Aorta (tissue), 5 donors: Measurements from ENCODE around the gene BRCC3. TPM values are rescaled to one million over a fixed set of nuclear protein-coding genes. Genes with fewer than 3 reads are reported as not detected.

Experiments
- ATAC-seq: fragments of 200-7000 bp; cut with Tn5 transposase; one replicate; pipeline ENCODE4 v1.9.1; 2022; ENCODE audit warnings: moderate library complexity; ENCODE audit not compliant: low FRiP score
- DNase-seq, 2 donors: peaks; one replicate each; pipeline ENCODE4 v3.0.0-alpha.2; 2020
- H3K27ac ChIP-seq, 2 donors: one replicate each; pipeline ENCODE4 v1.5.1; 2013; ENCODE audit warnings: low read length in 2 of 2, mild to moderate bottlenecking in 2 of 2, moderate library complexity in 2 of 2, control low read depth in 1 of 2, inconsistent platforms in 1 of 2, low read depth in 1 of 2
- H3K27me3 ChIP-seq, 2 donors: one replicate each; pipeline ENCODE4 v1.6.1; 2013; ENCODE audit warnings: control low read depth in 1 of 2, low read length in 1 of 2, mild to moderate bottlenecking in 1 of 2, moderate library complexity in 1 of 2; ENCODE audit not compliant: insufficient read depth in 2 of 2, control insufficient read depth in 1 of 2
- H3K36me3 ChIP-seq, 2 donors: one replicate each; pipeline ENCODE4 v1.6.1; 2013; ENCODE audit warnings: control low read depth in 1 of 2, low read length in 1 of 2, mild to moderate bottlenecking in 1 of 2; ENCODE audit not compliant: insufficient read depth in 2 of 2, control insufficient read depth in 1 of 2
- H3K4me1 ChIP-seq, 2 donors: one replicate each; pipeline ENCODE4 v1.6.1; 2013; ENCODE audit warnings: low read length in 2 of 2, control low read depth in 1 of 2, mild to moderate bottlenecking in 1 of 2, moderate library complexity in 1 of 2; ENCODE audit not compliant: insufficient read depth in 2 of 2, control insufficient read depth in 1 of 2
- H3K4me3 ChIP-seq, 2 donors: one replicate each; pipeline ENCODE4 v1.5.1; 2013; ENCODE audit warnings: low read length in 2 of 2, control low read depth in 1 of 2, mild to moderate bottlenecking in 1 of 2
- H3K9me3 ChIP-seq: one replicate; pipeline ENCODE4 v1.6.1; 2013; ENCODE audit warnings: mild to moderate bottlenecking, low read length; ENCODE audit not compliant: control insufficient read depth
- WGBS, 2 donors: extraction: QIAGEN DNeasy Blood & Tissue Kit; methylation state at CpG; one replicate each; pipeline ENCODE4 v1.1.7; 2013; 5-methylcytosine and 5-hydroxymethylcytosine counted together
- intact Hi-C, 2 donors: fragments of 100-400 bp; cut with DNase I; formaldehyde crosslinking; loops; one replicate each; pipeline versions ENCODE4 v1.14.2 to v1.15.0; 2022
- long read RNA-seq, 2 donors: library from polyadenylated mRNA; unstranded; transcript quantifications; one replicate each; pipeline ENCODE4 v2.0.0, GENCODE V29; 2020 to 2021
- polyA plus RNA-seq, 2 donors: library from polyadenylated mRNA; stranded (reverse); fragments of 200-250 nt; gene quantifications; one replicate each; pipeline ENCODE4 v1.2.3, GENCODE V29; 2013
- total RNA-seq, 2 donors: library from RNA; stranded (reverse); fragmentation: NEBNext Ultra II Directional; extraction: Animal tissue kit (Norgen Biotek cat#: 25700); gene quantifications; one replicate each; pipeline ENCODE4 v1.2.1, GENCODE V29; 2021
- donor health status: healthy with polysubstance abuse.
- donor health status: Bipolar disorder and iron deficiency.
- donor health status: DM: no; HTN: no; CAD: no.
- donor health status: DM: no; HTN: no; CAD: no.
- donor health status: DM: yes; HTN: yes; CAD: no.

The BRCC3 gene
- total RNA-seq, result 10 to 100 TPM; 14.8 to 14.9 TPM
- 10 to 100 TPM; 10.9 to 15.5 TPM for polyA plus RNA-seq
- long read RNA-seq, donor 1, transcript BRCC3-208 (10 exons, 2,694 nt), result major isoform, 46 of 72 reads
- long read RNA-seq, donor 1, partial matches to known transcripts, result 4 of 72 reads
- long read RNA-seq, donor 1, other reads (novel, unspliced or antisense), result 18 of 72 reads
- long read RNA-seq, donor 2, transcript BRCC3-208 (10 exons, 2,694 nt), result major isoform, 10 of 19 reads
- long read RNA-seq, donor 2, partial matches to known transcripts, result 6 of 19 reads
- long read RNA-seq, donor 2, other reads (novel, unspliced or antisense), result 3 of 19 reads

- Histone ChIP-seq H3K27ac (peak within 1 kb of the TSS; percentile 20 to 90), H3K9me3 (no peaks in the 10 kb centered on the region), H3K4me1 (no peaks in the 10 kb centered on the region), H3K36me3 (peaks cover 0 to 3% of the 10 kb centered on the region in 2 donors), H3K4me3 (peak within 1 kb of the TSS; percentile 42 to 79), H3K27me3 (no peaks in the 10 kb centered on the region)
- 1 to 29% methylated on average over 43 to 81 of the region's 81 CpGs for WGBS, 2 donors
- DNase-seq (peak; percentile 87 to 92), ATAC-seq (peak; percentile 93)
- intact Hi-C loops, result no loop called here
Measured at GRCh38 chrX:155070975-155071693, at the start of gene BRCC3, which contains the start of the genes CMC4 and MTCP1. BRCC3 (plus strand) TSS chrX:155071508; CDS start chrX:155071528, 20 bp downstream. CMC4 (minus strand) TSS chrX:155071136; CDS start chrX:155064023, 7,113 bp downstream. MTCP1 (minus strand) TSS chrX:155071136; CDS start chrX:155066010, 5,126 bp downstream.

- intact Hi-C loops, result no loop called here
- H3K27ac ChIP-seq, result no peak within 1 kb of the TSS
- WGBS, 2 donors, result 16 to 17% methylated on average over 1 of the region's 1 CpG
Measured at GRCh38 chrX:155022585-155022984, 48.7 kb upstream of the BRCC3 start, which contains the start of gene F8. F8 (minus strand) TSS chrX:155022723; CDS start chrX:155022552, 171 bp downstream.

GRCh38 chrX:155023907-155024833, 47.1 kb upstream of the BRCC3 start:
- Histone ChIP-seq H3K27me3 (no peaks in the 10 kb centered on the region), H3K36me3 (no peaks in the 10 kb centered on the region), H3K4me1 (no peaks in the 10 kb centered on the region), H3K27ac (no peak overlapping the region), H3K4me3 (no peak overlapping the region), H3K9me3 (no peaks in the 10 kb centered on the region)
- no peak for DNase-seq
- WGBS, 2 donors, result 79 to 94% methylated on average over 6 of the region's 6 CpGs
- ATAC-seq, result no peak
- intact Hi-C loops, result no loop called here

More at GRCh38 chrX:155022585-155022984, 48.7 kb upstream of the BRCC3 start, which contains the start of gene F8:
- no peak within 1 kb of the TSS for H3K4me3 ChIP-seq
- H3K36me3 ChIP-seq, result no peaks in the 10 kb centered on the region
- H3K4me1 ChIP-seq, result no peaks in the 10 kb centered on the region
- H3K9me3 ChIP-seq, result no peaks in the 10 kb centered on the region
- DNase-seq, result no peak
- H3K27me3 ChIP-seq, result no peaks in the 10 kb centered on the region
- ATAC-seq, result no peak

- intact Hi-C loops, result no loop called here
- H3K4me1 ChIP-seq, result no peaks in the 10 kb centered on the region
- WGBS, 2 donors, result 1 to 47% methylated on average over 16 of the region's 16 CpGs
- no peak overlapping the region for H3K4me3 ChIP-seq
- H3K27ac ChIP-seq, result peak overlapping the region in 1 of 2 donors; percentile 11
- ATAC-seq (no peak), DNase-seq (no peak)
- H3K9me3 ChIP-seq, result no peaks in the 10 kb centered on the region
- H3K36me3 ChIP-seq, result no peaks in the 10 kb centered on the region
- no peaks in the 10 kb centered on the region for H3K27me3 ChIP-seq
Measured at GRCh38 chrX:155026420-155026726, 44.9 kb upstream of the BRCC3 start.

- peak; percentile 95 for ATAC-seq
- peak within 1 kb of the TSS; percentile 43 to 69 for H3K27ac ChIP-seq
- 0 to 32% methylated on average over 68 to 82 of the region's 82 CpGs for WGBS, 2 donors
- intact Hi-C loops, result no loop called here
- H3K36me3 ChIP-seq, result no peaks in the 10 kb centered on the region
- DNase-seq, result peak; percentile 96
- H3K27me3 ChIP-seq, result no peaks in the 10 kb centered on the region
- H3K4me1 ChIP-seq, result no peaks in the 10 kb centered on the region
- no peaks in the 10 kb centered on the region for H3K9me3 ChIP-seq
- peak within 1 kb of the TSS; percentile 35 to 49 for H3K4me3 ChIP-seq
Measured at GRCh38 chrX:155026727-155027508, 44.4 kb upstream of the BRCC3 start, which contains the start of gene FUNDC2. FUNDC2 (plus strand) TSS chrX:155026844; CDS start chrX:155026939, 95 bp downstream.

GRCh38 chrX:155027509-155028066, 43.7 kb upstream of the BRCC3 start:
- intact Hi-C loops, result no loop called here
- no peaks in the 10 kb centered on the region for H3K4me1 ChIP-seq
- H3K27me3 ChIP-seq, result no peaks in the 10 kb centered on the region
- no peaks in the 10 kb centered on the region for H3K36me3 ChIP-seq
- no peaks in the 10 kb centered on the region for H3K9me3 ChIP-seq
- no peak for DNase-seq
- H3K4me3 ChIP-seq, result peak overlapping the region; percentile 35 to 49
- peak; percentile 64 for ATAC-seq
- WGBS, 2 donors, result 1 to 33% methylated on average over 14 of the region's 14 CpGs
- H3K27ac ChIP-seq, result peak overlapping the region; percentile 43 to 69

- DNase-seq (no peak), ATAC-seq (no peak)
- Histone ChIP-seq H3K4me3 (peak overlapping the region in 1 of 2 donors; percentile 14), H3K27ac (no peak overlapping the region), H3K4me1 (no peaks in the 10 kb centered on the region), H3K27me3 (no peaks in the 10 kb centered on the region), H3K36me3 (no peaks in the 10 kb centered on the region), H3K9me3 (no peaks in the 10 kb centered on the region)
- intact Hi-C loops, result no loop called here
- WGBS, 2 donors, result 25 to 35% methylated on average over 3 of the region's 3 CpGs
Measured at GRCh38 chrX:155028129-155028528, 43.2 kb upstream of the BRCC3 start.
